ENCODE measurements around the gene PPAN.

PPAN gene

DNA sequence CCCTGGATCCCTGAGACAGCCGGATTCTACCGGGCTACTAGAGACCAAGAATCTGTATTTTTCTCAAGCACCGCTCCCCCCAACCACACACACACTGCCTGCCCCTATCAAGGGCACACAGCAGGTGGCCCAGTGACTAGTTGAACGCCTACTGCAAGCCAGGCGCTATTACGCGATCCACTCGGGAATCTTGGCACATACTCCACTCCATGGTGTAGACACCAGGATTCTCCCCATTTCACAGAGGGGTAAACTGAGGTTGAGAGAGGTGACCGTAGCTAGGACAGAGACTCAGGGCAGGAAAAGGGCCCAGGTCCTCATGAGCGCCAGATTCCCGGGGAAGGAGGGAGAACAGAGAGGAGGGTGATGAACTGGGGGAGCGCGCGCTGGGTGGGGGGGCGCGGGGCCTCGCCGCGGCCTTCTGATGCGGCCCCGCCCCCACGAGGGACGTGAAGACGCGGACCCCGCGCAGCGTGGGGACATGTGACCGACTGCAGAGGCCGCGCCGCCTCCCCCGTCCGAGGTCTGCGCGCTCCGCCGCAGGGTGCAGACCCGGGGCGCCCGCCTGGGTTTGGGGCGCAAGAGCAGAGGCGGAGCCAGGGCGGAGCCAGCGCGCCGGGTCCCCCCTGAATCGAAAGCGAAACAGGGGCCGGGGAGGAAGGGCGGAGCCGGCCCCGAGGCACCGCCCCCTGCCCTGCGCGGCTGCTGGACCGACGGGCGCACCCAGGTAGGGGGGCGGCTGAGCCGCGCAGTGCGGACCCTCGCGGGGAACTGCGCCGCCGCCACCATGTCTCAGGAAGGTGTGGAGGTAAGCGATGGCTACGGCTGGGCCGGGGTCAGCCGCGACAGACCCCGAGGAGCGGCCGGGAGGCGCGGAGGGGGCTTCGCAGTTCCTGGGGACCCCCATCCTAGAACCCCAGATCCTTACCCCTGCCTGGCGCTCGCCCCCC lies 20.2 kb upstream of the PPAN start, which contains the start of gene SHFL (continued):
- TF ChIP-seq YY2 (tag by site-specific recombination; IDR thresholded peaks at IDR 0.05), result no peak

DNA sequence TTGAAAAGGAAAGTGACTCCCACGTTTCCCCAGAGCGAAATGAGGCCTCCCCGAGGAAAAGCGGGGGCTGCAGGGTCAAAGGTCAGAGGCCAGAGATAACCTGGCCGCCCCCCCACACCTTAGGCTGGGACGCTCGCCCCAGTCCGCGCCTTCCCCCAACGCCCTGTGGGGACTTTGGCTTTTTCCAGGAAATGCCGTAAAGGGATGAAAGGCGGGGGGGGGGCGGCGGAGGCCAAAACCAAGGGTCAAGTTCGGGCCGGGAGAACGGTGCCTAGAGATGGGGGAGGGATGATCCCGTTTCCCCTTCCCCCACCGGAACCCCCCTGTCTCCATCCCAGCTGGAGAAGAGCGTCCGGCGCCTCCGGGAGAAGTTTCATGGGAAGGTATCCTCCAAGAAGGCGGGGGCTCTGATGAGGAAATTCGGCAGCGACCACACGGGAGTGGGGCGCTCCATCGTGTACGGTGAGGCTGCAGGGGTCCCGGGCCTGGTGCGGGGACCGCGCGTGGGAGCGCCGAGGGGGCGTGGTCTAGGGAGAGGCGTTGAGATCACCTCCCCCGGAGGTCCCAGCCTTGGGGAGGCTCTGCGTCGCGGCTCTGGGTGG lies 19.5 kb upstream of the PPAN start:
- no peaks in the 10 kb centered on the region for H3K9me3 ChIP-seq (ENCODE audit: control insufficient read depth, insufficient read depth, low read depth, low read length)
- peak overlapping the region; percentile 57; the same call in 1 of the 2 replicates for H3K4me3 ChIP-seq (ENCODE audit: low read depth, low read length)
- H3K4me1 ChIP-seq (ENCODE audit: control insufficient read depth, insufficient read depth, low read length), result no peaks in the 10 kb centered on the region
- POLR2A ChIA-PET, result interaction anchor here (0.6 kb wide), 1 partner anchor 1620 kb away, joined by 5 read pairs; no protein-coding TSS in a partner anchor
- CTCF ChIA-PET, result no interaction called here
- no peaks in the 10 kb centered on the region for H3K36me3 ChIP-seq (ENCODE audit: control insufficient read depth in 2 of 2, insufficient read depth in 1 of 2, low read length in 2 of 2)
- TF ChIP-seq, protein P1, sequence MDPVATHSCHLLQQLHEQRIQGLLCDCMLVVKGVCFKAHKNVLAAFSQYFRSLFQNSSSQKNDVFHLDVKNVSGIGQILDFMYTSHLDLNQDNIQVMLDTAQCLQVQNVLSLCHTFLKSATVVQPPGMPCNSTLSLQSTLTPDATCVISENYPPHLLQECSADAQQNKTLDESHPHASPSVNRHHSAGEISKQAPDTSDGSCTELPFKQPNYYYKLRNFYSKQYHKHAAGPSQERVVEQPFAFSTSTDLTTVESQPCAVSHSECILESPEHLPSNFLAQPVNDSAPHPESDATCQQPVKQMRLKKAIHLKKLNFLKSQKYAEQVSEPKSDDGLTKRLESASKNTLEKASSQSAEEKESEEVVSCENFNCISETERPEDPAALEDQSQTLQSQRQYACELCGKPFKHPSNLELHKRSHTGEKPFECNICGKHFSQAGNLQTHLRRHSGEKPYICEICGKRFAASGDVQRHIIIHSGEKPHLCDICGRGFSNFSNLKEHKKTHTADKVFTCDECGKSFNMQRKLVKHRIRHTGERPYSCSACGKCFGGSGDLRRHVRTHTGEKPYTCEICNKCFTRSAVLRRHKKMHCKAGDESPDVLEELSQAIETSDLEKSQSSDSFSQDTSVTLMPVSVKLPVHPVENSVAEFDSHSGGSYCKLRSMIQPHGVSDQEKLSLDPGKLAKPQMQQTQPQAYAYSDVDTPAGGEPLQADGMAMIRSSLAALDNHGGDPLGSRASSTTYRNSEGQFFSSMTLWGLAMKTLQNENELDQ (tag by site-specific recombination; IDR thresholded peaks at IDR 0.05; ENCODE audit: low read depth), result no peak
- TF ChIP-seq BCL11B (tag by site-specific recombination; IDR thresholded peaks at IDR 0.05; ENCODE audit: low read depth), result peak; percentile 78; the same call in 1 of the 2 replicates
- TF ChIP-seq BCL11A (tag by site-specific recombination; IDR thresholded peaks at IDR 0.05; ENCODE audit: low read depth), result 0 out of 2 replicates have a peak, but pooled peaks have one; percentile 60
- H3K27ac ChIP-seq (ENCODE audit: extremely low read depth, low read depth, low read length), result no peak overlapping the region; the same call in 1 of the 2 replicates

DNA sequence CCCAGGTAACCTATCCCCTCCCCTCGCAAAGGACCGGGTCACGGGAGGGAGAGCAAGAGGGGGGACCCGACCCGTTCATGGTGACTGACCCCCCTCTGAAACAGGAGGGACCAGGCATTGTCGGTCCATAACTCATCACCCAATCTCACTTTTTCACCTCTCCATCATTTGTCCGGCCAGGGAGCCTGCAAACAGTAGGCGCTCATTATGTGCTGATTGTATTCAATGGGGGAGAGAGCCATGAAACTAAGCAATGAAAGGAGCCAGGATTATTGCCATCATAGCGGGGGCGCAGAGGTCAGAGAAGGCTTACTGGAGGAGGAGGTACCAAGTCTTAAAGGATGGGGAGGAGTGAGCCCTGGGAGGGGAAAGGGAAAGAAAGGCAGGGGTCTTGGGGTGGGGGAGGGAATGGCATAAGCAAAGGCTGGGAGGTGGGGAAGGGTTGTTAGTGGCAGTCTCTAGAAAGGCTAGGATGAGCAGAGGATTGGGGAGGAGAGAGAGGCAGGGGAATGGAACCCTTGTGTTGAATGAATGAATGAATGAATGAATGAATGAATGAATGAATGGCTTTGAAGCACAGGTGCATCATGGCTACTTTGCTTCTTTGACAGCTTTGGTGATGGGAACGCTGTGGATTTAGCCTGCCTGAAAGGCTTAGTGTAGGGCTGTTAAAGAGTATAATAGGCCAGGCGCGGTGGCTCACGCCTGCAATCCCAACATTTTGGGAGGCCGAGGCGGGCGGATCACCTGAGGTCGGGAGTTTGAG lies 18.7 kb upstream of the PPAN start:
- H3K4me3 ChIP-seq (ENCODE audit: low read depth, low read length), result no peak overlapping the region
- no peaks in the 10 kb centered on the region for H3K4me1 ChIP-seq (ENCODE audit: control insufficient read depth, insufficient read depth, low read length)
- TF ChIP-seq ZNF24 (tag by site-specific recombination; IDR thresholded peaks at IDR 0.05) (peak; percentile 98), SCRT2 (tag by site-specific recombination; IDR thresholded peaks at IDR 0.05) (no peak), ZNF677 (tag by site-specific recombination; IDR thresholded peaks at IDR 0.05) (no peak), ZNF404 (tag by site-specific recombination; IDR thresholded peaks at IDR 0.05) (no peak), ZNF792 (tag by site-specific recombination; IDR thresholded peaks at IDR 0.05) (0 out of 2 replicates have a peak, but pooled peaks have one; percentile 56)
- TF ChIP-seq, protein P2, sequence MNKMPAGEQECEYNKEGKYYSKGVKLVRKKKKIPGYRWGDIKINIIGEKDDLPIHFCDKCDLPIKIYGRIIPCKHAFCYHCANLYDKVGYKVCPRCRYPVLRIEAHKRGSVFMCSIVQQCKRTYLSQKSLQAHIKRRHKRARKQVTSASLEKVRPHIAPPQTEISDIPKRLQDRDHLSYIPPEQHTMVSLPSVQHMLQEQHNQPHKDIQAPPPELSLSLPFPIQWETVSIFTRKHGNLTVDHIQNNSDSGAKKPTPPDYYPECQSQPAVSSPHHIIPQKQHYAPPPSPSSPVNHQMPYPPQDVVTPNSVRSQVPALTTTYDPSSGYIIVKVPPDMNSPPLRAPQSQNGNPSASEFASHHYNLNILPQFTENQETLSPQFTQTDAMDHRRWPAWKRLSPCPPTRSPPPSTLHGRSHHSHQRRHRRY (tag by site-specific recombination; IDR thresholded peaks at IDR 0.05), result no peak
- H3K27ac ChIP-seq (ENCODE audit: extremely low read depth, low read depth, low read length), result no peak overlapping the region
- ChIA-PET CTCF (interaction anchor here (0.9 kb wide), 1 partner anchor 11 kb away, joined by 3 read pairs; no protein-coding TSS in a partner anchor), POLR2A (interaction anchor here (0.7 kb wide), 1 partner anchor 855 kb away, joined by 5 read pairs; no protein-coding TSS in a partner anchor)
- no peaks in the 10 kb centered on the region for H3K36me3 ChIP-seq (ENCODE audit: control insufficient read depth in 2 of 2, insufficient read depth in 1 of 2, low read length in 2 of 2)
- H3K9me3 ChIP-seq (ENCODE audit: control insufficient read depth, insufficient read depth, low read depth, low read length), result no peaks in the 10 kb centered on the region

DNA sequence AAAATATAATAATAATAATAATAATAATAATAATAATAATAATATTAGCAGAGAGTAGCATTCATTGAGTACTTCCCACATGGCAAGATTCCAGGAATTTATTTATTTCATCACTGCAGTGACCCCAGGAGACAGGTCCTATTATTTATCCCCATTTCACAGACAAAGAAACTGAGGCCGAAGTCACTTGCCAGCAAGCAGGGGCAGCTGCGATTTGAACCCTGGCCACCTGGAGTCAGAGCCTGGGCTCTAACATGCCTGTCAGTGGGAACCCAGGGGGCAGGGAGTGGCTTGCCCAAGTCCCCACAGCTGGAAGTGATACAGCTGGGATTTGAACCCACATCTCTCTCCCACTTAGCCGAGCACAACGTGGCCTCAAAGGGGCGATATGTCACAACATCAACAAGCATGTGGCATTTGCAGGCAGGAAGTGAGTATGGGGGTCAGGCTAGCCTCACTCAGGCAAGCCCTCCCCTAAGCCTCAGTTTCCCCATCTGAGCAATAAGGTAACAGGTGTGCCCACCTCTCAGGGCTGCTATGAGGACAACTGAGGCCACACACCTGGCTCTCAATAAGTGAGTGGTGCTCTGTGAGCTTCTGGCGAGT lies 17.1 kb upstream of the PPAN start:
- Histone ChIP-seq H3K36me3 (ENCODE audit: control insufficient read depth in 2 of 2, insufficient read depth in 1 of 2, low read length in 2 of 2) (no peaks in the 10 kb centered on the region), H3K4me3 (ENCODE audit: low read depth, low read length) (no peak overlapping the region), H3K4me1 (ENCODE audit: control insufficient read depth, insufficient read depth, low read length) (no peaks in the 10 kb centered on the region), H3K27ac (ENCODE audit: extremely low read depth, low read depth, low read length) (no peak overlapping the region), H3K9me3 (ENCODE audit: control insufficient read depth, insufficient read depth, low read depth, low read length) (no peaks in the 10 kb centered on the region)
- ChIA-PET POLR2A (no interaction called here), CTCF (no interaction called here)
- no peak for TF ChIP-seq ZNF624 (tag by site-specific recombination; IDR thresholded peaks at IDR 0.05)
- TF ChIP-seq, protein P3, sequence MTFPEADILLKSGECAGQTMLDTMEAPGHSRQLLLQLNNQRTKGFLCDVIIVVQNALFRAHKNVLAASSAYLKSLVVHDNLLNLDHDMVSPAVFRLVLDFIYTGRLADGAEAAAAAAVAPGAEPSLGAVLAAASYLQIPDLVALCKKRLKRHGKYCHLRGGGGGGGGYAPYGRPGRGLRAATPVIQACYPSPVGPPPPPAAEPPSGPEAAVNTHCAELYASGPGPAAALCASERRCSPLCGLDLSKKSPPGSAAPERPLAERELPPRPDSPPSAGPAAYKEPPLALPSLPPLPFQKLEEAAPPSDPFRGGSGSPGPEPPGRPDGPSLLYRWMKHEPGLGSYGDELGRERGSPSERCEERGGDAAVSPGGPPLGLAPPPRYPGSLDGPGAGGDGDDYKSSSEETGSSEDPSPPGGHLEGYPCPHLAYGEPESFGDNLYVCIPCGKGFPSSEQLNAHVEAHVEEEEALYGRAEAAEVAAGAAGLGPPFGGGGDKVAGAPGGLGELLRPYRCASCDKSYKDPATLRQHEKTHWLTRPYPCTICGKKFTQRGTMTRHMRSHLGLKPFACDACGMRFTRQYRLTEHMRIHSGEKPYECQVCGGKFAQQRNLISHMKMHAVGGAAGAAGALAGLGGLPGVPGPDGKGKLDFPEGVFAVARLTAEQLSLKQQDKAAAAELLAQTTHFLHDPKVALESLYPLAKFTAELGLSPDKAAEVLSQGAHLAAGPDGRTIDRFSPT (tag by site-specific recombination; IDR thresholded peaks at IDR 0.05), result no peak
- TF ChIP-seq, protein P4, sequence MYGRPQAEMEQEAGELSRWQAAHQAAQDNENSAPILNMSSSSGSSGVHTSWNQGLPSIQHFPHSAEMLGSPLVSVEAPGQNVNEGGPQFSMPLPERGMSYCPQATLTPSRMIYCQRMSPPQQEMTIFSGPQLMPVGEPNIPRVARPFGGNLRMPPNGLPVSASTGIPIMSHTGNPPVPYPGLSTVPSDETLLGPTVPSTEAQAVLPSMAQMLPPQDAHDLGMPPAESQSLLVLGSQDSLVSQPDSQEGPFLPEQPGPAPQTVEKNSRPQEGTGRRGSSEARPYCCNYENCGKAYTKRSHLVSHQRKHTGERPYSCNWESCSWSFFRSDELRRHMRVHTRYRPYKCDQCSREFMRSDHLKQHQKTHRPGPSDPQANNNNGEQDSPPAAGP (tag by site-specific recombination; IDR thresholded peaks at IDR 0.05), result no peak
- TF ChIP-seq, protein P5, sequence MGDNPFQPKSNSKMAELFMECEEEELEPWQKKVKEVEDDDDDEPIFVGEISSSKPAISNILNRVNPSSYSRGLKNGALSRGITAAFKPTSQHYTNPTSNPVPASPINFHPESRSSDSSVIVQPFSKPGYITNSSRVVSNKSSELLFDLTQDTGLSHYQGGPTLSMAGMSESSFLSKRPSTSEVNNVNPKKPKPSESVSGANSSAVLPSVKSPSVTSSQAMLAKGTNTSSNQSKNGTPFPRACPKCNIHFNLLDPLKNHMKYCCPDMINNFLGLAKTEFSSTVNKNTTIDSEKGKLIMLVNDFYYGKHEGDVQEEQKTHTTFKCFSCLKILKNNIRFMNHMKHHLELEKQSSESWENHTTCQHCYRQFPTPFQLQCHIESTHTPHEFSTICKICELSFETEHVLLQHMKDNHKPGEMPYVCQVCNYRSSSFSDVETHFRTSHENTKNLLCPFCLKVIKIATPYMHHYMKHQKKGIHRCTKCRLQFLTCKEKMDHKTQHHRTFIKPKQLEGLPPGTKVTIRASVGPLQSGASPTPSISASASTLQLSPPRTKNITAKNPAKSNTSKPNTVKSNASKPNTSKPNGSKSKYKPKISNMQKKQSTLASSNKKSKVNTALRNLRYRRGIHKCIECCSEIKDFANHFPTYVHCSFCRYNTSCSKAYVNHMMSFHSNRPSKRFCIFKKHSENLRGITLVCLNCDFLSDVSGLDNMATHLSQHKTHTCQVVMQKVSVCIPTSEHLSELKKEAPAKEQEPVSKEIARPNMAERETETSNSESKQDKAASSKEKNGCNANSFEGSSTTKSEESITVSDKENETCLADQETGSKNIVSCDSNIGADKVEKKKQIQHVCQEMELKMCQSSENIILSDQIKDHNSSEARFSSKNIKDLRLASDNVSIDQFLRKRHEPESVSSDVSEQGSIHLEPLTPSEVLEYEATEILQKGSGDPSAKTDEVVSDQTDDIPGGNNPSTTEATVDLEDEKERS (tag by site-specific recombination; IDR thresholded peaks at IDR 0.05), result no peak
